Hematopoietic multipotent progenitor cell treated with erythropoietin and hydrocortisone succinate and interleukin-3 and kit ligand, for 4 days (in vitro differentiated cells): ENCODE measurements around the gene MOB3B.
"Not testable (repeated sequence)": the region's sequence is repeated elsewhere in the genome, so short reads cannot be mapped to it uniquely, and the experiment has no call there.

Experiments used
- DNase-seq: peaks from one replicate; pipeline ENCODE4 v3.0.0-alpha.2; 2015

Gene MOB3B

DNA sequence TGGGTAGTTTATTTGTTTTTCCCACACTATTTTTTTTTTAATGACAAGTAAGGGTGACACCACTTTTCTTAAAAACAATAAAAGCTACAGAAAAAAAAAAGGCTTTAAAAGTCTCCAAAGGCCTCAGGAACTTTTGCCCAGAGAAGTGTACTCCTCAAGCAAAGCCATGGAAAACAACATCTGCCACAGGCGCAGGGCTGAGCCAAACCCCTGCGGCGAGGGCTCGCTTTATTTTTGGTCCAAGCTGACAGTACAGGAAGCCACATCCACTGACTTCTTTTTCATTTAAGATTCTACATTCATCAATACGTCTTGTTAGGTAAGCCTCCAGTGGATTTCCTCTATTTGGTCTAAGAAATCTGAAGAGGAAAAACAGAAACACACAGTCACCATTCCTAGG is 57.4 kb downstream of the MOB3B start:
- DNase-seq: no peak

DNA sequence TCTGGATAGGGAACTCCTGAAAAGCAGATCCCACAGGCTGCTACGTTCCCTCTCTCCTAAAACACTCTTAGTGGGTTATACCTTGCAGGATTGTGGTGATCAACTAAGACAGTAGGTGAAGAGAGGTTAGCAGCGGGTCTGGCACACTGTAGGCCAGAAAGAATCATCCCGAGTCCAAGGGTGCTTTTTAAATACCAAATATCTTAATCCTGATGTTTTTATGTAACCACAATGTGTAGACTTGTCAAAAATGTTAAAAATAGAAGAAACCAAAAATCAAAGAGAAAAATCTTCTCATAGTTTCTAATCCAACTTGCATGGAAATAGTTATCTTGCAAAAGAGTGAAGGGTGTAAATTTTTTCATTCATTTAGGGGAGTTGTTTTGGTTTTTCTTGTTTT is 57.8 kb downstream of the MOB3B start:
- DNase-seq: no peak

DNA sequence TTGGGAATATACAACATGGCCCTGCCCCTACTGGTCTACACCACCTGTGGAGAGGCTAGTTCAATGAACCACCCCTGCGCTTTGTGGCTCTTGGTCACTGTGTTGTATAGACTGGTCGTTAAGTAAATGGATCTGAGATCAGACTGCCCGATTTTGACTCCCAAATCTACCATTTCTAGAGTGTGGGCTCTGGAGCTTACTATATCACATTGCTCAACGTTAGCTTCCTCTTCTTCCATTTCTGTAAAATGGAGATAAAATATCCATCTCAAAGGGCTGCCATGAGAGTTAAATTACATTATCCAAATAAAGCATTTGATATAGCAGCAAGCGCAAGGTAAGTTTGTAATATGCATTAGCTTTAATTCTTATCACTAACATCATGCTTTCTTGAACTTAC is 58.2 kb downstream of the MOB3B start:
- DNase-seq: peak; percentile 35

DNA sequence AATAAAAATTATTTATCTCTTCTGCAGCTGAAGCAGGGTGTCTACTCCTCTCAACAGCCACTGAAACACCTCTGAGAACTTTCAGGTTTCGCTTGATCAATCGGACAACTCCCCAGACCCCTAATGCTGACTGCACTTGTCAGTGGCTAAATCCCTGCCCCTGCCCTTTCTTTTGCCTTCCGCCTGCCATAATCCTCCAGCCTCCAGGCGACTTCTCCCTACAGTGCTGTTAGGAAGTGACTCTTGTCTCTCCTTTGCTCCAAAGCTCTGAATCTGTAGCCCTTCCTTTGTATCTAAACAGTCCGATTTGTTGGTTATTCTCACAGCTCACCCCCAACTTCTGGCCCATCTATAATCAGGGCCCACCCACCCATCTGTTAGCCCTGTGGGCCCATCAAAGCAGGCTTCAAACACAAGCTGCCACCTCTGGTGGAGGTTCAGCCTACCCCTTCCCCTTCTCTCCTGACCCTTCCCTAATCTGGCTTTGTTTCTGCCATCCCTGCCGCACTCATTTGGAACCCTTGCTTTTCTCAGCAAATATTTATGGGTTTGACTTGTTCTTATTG is 59.2 kb downstream of the MOB3B start:
- DNase-seq: no peak

DNA sequence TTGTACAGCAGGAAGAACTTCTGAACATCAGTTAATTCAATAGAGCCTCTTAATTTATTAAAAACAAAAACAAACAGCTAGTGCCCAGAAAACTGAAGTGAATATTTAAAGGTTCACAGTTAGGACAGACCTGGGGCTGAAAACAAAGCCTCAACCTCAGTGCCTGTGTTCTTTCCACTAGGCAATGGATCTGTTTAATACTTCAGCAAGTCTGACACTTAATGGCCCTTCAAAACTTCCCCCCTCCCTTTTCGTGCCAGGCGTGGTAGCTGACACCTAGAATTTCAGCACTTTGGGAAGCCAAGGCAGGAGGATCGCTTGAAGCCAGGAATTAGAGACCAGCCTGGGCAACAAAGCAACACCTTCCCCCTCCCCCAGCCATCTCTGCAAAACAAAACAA is 60.1 kb downstream of the MOB3B start:
- DNase-seq: no peak

DNA sequence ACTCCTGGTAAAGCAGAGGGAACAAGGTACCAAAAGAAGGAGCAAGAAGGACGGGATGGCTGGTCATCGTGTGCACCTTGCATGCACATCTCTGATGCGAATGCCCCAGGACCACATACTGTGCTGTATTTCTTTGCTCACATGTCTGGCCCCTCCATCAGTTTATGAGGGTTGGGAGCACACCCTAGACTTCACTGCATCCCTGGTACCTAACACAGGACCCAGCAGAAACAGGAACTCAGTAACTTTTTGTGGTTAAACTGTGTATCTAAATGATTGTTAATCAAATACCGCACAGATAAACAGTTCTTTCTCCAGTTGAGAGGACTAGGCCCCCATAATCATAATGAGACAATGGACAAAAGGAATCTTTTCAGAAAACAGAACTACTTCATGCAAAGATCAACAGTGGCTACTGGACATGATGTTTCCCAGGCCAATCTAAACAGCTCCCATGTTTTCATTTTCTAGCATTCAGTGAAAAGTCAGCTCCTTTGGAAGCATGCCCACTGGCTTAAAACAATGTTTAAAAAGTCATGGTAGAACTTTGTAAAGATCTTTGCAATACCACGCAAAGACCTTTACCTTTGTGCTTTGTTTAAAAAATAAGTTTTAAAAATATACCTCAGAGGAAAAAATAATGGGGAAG is 61.0 kb downstream of the MOB3B start:
- peak; percentile 72 for DNase-seq

DNA sequence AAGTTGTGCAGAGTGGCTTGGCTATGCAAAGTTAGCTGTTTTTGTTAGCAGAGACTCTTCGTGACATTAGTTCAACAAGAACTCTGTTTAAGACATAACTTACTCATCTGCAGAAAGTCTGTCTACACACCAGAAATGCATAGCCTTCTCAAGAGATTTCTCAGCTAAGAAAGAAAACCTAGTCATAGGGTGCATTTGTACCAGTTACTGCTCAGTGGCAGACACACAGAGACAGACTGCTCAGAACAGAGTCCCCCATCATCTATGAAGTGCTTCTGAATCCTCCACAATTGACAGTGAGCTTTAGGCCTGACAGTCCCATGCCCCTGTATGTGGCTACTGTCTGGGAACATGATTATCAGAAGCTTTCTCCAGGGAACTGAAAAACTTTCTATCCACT is 61.6 kb downstream of the MOB3B start:
- no peak for DNase-seq

DNA sequence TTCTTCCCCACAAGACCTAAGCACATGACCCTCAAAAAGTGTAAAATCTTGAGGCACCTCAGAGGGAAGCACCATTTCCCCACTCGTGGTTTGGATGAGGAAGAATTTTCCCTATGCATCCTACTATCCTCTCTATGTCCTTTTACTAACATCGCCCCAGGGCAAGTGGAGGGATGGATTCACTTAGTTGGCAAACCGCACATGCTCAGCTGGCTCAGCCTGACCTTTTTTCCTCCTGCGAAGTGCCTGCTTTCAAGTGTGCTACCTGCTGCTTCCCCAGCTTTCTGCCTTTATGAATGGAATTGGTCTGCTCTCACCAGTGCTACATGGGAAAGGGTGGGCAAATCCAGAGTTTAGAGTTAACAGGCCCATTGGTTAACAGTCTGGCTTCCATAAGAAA is 62.1 kb downstream of the MOB3B start:
- DNase-seq: no peak

DNA sequence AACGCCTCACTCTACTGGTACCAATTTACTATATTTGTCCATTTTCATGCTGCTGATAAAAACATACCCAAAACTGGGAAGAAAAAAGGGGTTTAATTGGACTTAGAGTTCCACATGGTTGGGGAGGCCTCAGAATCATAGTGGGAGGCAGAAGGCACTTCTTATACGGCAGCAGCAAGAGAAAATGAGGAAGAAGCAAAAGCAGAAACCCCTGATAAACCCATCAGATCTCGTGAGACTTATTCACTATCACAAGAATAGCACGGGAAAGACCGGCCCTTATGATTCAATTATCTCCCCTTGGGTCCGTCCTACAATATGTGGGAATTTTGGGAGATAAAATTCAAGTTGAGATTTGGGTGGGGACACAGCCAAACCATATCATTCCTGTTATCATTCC is 63.1 kb downstream of the MOB3B start:
- DNase-seq: not testable (repeated sequence)

DNA sequence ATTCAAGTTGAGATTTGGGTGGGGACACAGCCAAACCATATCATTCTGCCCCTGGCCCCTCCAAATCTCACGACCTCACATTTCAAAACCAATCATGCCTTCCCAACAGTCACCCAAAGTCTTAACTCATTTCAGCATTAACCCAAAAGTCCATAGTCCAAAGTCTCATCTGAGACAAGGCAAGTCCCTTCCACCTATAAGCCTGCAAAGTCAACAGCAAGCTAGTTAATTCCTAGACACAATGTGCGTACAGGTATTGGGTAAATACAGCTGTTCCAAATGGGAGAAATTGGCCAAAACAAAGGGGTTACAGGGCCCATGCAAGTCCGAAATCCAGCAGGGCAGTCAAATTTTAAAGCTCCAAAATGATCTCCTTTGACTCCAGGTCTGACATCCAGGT is 64.7 kb downstream of the MOB3B start:
- DNase-seq: not testable (repeated sequence)

DNA sequence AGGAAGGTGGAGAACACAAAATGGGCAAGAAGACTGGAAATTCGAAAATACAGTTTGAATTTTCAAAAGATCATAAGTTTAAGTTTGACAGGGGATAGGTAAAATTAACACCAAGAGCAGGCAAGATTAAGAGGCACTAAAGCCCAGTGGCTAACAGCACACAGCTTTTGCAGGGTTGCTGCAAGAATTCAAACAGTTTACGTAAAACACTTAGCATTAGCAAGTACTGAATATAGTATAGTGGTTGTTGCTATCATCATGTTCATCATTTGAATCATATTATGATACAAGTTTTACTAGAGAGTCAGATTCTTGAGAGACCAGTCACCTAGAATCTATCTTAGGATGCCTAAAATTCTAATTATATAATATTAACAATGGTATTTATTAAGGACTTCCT is 66.8 kb downstream of the MOB3B start:
- no peak for DNase-seq

DNA sequence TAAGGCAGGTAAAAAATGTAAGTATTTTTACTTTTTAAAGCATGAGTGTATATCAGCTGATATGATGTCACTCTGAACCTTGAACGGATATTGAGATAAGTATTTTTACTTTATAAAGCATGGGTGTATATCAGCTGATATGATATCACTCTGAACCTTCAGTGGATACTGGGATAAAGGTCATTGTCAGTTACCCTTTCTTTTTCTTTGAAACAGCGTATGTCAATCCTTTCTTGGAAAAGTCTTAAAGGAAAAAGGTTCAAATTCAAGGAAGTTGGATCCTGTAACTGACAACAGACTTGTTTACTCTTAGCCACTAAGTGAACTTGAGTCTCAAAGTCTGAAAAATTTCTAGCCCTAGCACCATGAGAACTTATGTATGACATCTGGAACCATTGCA is 67.2 kb downstream of the MOB3B start:
- DNase-seq: peak; percentile 52

DNA sequence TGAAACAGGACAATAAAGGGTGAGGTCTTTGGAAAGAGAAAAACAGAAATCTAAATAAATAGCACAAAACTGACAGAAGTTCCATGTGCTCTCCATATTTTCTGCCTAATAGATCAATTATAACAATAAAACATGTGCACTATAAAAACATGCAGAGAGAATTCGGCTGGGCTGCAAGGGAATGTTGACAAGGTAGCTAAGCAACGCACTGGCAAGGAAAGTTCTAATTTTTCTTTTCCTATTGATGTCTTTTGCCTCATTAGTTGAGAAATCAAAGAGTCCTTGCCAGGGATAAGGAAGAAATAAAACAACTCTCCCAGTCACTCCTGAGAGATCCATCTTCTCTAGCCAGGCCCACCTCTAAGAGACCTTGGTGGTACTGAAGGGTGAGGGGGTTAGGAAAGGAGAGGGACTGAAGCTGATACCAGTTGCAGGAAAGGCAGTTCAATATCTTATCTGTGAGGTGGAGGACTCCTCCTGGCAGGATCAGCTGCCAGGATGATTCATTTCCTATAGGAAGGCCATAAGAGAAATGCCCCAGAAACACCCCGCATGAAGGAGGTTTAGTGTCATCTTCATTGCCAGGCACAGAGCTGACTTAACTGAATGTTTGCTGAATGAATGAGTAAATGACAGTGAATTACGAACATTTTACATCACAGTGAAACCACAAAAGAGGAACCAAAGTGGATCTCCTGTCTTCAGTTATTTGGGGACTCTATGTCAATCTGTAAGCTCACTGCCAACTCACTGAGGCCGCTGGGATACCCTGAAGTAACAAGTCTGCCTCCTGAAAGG is 69.2 kb downstream of the MOB3B start:
- DNase-seq: peak; percentile 82

DNA sequence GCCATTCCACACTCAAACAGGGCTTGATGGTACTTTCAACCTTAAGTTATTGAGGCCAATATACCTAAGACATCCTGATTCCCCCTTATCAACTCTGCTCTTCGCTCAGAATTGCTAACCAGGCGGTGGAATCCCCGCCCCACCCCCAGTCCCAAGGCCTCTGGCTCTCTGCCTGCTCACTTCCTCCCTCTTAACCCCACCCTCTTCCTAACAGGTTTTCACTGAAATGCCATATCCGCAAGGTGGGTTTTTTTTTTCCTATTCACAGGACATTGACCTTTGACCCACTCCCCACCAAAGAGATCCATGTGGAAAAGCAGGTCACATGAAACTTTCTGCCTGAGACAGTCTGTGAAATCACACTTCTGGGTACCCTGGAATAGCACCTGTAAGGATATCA is 72.2 kb downstream of the MOB3B start:
- DNase-seq: peak; percentile 64

DNA sequence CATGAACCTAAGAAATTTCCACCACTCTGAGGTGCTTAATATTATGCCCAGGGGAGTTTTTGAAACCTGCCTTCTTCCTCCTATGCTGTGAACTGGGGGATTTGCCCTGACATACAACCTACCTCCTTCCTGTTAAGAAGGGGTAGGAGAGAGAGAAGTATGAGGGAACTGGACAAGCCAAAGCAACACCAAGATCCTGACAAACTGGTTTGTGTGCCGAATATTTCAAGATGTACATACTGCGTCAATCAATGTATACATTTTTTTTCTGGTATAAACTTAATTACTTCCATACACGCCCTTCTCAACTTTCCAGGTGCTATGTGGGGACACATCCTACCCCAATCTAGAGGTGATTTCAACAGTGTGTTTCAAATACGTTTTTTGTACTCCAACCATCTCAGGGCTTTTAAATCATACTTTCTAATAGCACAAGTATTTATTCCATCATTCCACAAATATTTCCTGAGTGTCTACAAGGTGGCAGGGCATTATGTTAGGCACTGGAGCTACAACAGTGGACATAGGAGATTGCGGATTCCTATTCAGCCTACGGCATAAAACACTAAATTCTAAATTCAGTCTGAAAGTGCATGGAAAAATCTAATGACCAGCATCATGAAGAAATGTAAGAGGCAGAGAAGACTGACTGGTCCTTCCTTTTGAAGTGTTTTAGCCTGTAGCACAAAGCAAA is 75.6 kb downstream of the MOB3B start:
- DNase-seq: no peak

DNA sequence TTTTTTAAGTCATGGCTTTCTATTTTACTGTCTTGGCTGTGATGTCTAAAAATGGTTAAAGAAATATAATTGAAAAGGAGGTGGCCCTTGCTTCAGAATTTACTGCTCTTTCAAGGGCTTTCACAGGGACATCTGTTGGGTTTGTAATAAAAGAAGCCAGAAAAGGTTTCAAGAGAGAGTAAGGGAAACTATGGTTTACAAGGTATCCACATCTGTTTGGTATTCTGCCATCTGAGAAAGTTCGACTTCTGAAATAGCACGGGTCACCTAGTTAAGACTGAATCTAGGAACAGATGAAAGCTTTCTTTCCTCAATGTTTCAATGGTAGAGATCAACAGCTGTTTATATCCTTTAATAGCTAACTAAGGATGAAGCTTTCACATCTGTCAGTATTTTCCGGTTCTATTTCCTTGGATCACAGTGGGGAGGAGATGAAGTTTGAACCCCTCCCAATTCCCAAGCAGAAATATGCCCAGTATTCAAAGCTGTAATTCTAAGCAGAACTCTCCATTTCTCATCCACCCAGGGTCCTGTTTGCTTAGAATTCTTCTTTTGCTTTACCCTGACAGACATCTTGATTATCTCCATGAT is 78.3 kb downstream of the MOB3B start:
- DNase-seq: no peak

DNA sequence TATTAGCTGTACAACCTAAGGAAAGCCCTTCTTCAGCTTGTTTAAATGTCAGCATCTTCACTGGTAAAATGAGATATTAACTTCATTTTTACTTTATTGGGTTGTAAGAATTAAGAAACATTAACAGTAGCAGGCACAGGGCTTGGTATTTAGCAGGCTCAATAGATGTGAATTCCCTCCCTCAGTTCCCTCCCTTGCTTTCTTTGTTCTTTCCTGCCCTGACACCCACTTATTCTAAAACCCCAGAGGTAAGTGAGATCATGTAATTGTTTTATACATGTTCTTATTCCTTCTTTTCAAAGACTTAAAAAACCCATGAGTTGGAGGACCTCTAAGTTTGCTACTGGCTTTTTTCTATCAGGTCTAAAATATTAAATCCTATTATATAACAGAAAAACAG is 78.9 kb downstream of the MOB3B start:
- DNase-seq: no peak

DNA sequence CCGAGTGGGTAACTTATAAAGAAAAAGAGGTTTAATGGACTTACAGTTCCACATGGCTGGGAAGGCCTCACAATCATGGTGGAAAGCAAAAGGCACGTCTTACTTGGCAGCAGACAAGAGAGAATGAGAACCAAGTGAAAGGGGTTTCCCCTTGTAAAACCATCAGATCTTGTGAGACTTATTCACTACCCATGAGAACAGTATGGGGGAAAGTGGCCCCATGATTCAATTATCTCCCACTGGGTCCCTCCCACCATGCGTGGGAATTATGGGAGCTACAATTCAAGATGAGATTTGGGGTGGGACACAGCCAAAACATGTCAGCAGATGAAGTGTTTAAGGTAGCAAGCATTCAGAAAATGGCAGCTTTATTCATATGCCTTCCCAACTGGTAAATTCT is 81.3 kb downstream of the MOB3B start:
- DNase-seq: not testable (repeated sequence)

DNA sequence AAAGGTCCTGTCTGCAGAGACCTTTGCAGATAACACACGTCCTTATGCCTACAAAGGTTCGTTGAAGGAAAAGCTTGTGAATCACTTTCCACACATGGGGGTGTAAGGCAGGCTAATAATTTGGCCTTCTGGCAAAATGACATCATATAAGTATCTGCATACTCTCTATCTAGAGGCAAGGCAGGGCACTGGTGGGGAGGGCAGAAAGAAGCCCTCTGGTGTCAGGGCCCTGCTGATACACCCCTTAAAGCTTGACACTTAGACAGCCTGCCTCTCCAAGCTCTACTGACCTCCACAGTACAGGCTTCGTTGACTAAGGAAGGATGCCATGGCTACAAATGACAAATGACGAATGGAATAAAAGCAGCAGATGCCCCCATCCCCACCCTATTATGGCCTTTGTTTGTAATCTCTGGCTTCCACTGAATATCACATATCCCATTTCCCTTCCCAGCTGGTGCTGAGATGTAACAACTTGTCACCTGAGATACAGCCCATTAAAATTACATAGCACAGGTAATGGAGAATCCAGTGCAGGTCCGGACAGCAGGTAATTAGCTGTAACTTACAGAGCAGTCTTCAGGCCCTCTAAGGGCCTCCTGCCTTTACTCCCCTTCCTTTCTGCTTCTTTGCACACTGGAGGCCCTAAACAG is 82.5 kb downstream of the MOB3B start:
- DNase-seq: peak; percentile 39

DNA sequence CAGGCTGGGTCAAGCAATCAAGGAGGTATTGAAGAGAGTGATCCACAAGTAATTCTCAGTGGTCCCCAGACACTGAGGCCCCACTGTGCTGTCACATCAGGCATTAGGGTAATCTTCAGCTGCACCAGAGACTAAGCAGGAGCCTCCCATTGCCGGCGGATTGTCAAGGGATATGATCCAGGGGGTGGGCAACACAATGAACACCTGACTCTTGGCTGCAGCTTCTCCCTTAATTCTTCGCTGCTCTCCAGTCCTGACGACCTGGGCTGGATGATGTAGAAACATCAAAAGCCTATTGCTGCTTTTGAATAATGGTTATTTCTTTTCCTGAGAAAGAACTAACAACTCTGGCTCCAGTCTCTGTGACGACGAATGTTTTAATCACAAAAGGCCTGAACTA is 83.9 kb downstream of the MOB3B start:
- no peak for DNase-seq

DNA sequence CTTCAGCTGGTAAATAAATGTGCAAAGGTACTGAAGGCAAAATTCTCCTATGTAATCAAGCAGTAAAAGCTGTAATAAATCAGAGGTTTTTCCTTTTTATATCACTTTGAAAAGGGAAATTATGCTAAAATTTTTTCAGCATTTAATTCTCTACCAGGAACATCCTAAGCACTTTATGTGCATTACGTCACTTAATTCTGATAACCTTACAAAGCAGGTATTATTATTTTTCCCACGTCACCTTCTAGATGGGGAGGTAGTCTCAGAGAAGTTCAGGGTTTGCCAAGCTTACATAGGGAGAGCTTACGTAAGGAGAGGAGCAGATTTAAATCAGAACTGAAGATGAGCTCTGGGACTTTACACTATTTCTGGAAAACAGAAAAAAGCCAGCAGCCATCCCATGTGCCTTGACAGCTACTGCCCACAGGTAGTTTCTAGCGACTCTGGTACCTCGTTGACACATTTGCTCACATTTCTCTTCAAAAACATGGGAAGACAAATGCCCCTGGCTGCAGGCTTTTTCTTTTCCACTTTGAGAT is 84.5 kb downstream of the MOB3B start:
- no peak for DNase-seq

DNA sequence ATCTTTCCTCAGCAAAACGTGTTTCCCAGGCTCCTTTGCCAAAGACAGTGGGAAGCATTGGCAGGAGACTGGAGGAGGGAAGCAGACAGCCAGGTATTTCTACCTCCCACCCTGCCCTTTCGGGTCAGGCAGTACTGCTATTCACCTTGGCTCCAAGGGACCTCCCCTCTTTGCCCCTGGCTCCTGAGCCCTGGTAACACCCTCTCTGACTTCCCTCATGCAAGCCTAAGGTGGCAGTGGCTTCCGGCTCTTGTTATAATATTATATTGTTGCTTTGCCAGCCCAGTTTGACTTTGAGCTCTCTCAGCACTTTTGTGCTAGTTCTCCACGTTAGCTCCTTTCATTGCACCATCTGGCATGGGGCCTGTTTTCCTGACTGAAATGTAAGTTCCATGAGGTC is 87.2 kb downstream of the MOB3B start:
- no peak for DNase-seq

DNA sequence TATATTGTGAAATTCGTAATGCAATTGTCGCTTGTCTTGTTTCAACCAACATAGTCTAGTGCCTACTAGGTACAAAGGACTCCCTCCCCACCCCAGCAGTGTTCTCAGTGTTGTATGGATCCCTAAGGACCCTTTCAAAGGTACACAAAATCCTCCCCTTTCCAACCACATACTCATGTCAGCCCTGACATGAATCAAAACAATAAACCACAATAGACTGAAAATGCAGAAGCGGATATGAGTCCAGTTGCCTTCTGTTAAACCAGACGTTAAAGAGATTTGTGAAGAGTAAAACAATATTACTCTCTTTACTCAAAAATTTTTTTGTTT is 87.9 kb downstream of the MOB3B start:
- DNase-seq: no peak
